GM12878 (cell line): ENCODE measurements around the gene EBF3.

Source experiments
- BHLHE40 ChIP-seq, 2 experiments: fragments of 450-650 bp in 1 of 2; IDR thresholded peaks; 2 replicates each; pipeline ENCODE4 v1.6.1; 2011 to 2017; ENCODE audit warnings: low read depth in 2 of 2, borderline replicate concordance in 1 of 2, improper control_type of control experiment in 1 of 2, low read length in 1 of 2, mild to moderate bottlenecking in 1 of 2
- BRCA1 ChIP-seq: IDR thresholded peaks from 2 replicates; pipeline ENCODE4 v1.6.1; 2011; ENCODE audit warnings: low read depth, low read length, improper control_type of control experiment
- CBX3 ChIP-seq: fragments of 200-600 bp; sonication (generic); IDR thresholded peaks from 2 replicates; pipeline ENCODE4 v1.6.1; 2016; ENCODE audit warnings: low read depth, borderline replicate concordance
- ESRRA ChIP-seq: IDR thresholded peaks from 2 replicates; pipeline ENCODE4 v1.6.1; 2012; ENCODE audit warnings: mild to moderate bottlenecking, low read length, improper control_type of control experiment
- NRF1 ChIP-seq: conservative IDR thresholded peaks from 2 replicates; pipeline ENCODE4 v1.6.1; 2011; ENCODE audit warnings: mild to moderate bottlenecking, low read depth, low read length, improper control_type of control experiment
- POLR2A ChIP-seq: IDR thresholded peaks from 2 replicates; pipeline ENCODE4 v1.6.1; 2011; ENCODE audit warnings: low read depth, mild to moderate bottlenecking, low read length
- TAF1 ChIP-seq: IDR thresholded peaks from 2 replicates; pipeline ENCODE4 v1.6.1; 2011; ENCODE audit warnings: mild to moderate bottlenecking, low read depth, low read length, borderline replicate concordance
- ZNF24 ChIP-seq: fragments of 450-650 bp; IDR thresholded peaks from 2 replicates; pipeline ENCODE4 v1.6.1; 2017; ENCODE audit warnings: antibody characterized with exemption, mild to moderate bottlenecking
- ZNF384 ChIP-seq: IDR thresholded peaks from 2 replicates; pipeline ENCODE4 v1.6.1; 2012; ENCODE audit warnings: low read depth, mild to moderate bottlenecking, low read length, improper control_type of control experiment, borderline replicate concordance
- TF ChIP-seq, protein P1 (sequence below), 3 experiments: IDR thresholded peaks in 2 of 3; conservative IDR thresholded peaks in 1 of 3; 2 replicates each; pipeline ENCODE4 v1.5.1; 2011; ENCODE audit warnings: low read depth in 3 of 3, low read length in 3 of 3, mild to moderate bottlenecking in 3 of 3, control low read depth in 2 of 3, moderate library complexity in 2 of 3, inconsistent platforms in 1 of 3, mixed read lengths in 1 of 3; ENCODE audit not compliant: control insufficient read depth in 2 of 3, insufficient read depth in 1 of 3; ENCODE audit errors: extremely low read depth in 1 of 3
- TF ChIP-seq, protein P2 (sequence below): IDR thresholded peaks from 2 replicates; pipeline ENCODE4 v1.6.1; 2011; ENCODE audit warnings: low read depth, mild to moderate bottlenecking, low read length, moderate library complexity, borderline replicate concordance; ENCODE audit errors: extremely low read depth
- TF ChIP-seq, protein P3 (sequence below): fragments of 450-650 bp; IDR thresholded peaks from 2 replicates; pipeline ENCODE4 v1.6.1; 2017; ENCODE audit warnings: mild to moderate bottlenecking

DNA sequence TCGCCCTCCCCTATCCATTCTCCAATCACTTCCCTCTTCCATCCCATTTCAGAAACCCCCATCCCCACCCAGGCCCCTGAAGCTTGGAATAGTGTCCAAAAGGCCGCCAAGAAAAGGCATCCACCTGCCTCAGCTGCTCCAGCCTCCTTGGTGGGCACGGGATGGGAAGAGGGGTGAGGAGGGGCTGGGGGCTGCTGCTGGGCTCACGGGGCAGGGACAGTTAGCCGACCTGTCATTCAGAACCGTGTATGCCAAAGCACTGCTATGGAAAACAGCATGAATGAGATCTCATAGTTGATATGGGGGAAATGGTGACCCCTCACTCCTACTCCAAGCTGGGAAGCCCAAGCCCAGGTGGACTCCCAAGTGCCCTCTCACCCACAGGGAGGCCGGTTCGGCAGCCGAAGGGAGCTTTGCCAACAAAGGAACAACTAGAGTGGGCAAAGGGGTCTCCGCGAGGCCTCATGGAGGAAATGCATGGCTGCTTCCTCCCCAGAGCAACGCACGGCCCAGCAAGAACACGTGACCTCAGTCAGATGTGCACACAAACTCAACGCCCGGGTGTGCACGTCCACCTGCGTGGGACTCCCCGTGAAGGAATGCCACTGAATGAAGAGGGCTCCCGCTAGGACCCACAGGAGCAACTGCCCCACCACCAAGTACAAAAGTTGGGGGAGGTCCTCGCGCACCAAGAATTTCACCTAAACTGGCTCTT lies 52.5 kb downstream of the EBF3 start:
- TF ChIP-seq, protein P1, sequence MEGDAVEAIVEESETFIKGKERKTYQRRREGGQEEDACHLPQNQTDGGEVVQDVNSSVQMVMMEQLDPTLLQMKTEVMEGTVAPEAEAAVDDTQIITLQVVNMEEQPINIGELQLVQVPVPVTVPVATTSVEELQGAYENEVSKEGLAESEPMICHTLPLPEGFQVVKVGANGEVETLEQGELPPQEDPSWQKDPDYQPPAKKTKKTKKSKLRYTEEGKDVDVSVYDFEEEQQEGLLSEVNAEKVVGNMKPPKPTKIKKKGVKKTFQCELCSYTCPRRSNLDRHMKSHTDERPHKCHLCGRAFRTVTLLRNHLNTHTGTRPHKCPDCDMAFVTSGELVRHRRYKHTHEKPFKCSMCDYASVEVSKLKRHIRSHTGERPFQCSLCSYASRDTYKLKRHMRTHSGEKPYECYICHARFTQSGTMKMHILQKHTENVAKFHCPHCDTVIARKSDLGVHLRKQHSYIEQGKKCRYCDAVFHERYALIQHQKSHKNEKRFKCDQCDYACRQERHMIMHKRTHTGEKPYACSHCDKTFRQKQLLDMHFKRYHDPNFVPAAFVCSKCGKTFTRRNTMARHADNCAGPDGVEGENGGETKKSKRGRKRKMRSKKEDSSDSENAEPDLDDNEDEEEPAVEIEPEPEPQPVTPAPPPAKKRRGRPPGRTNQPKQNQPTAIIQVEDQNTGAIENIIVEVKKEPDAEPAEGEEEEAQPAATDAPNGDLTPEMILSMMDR (IDR thresholded peaks at IDR 0.05 in 2 of 3, conservative IDR thresholded peaks at IDR 0.05 in 1 of 3; ENCODE audit: control insufficient read depth in 2 of 3, extremely low read depth in 1 of 3, insufficient read depth in 1 of 3, low read depth in 3 of 3, low read length in 3 of 3) = no peak
- TF ChIP-seq, protein P2, sequence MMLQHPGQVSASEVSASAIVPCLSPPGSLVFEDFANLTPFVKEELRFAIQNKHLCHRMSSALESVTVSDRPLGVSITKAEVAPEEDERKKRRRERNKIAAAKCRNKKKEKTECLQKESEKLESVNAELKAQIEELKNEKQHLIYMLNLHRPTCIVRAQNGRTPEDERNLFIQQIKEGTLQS = no peak
- TF ChIP-seq NRF1 (no peak), ZNF384 (no peak), CBX3 (no peak), BRCA1 (no peak), ESRRA (no peak), POLR2A (no peak), TAF1 (no peak), BHLHE40 (IDR thresholded peaks at IDR 0.05; ENCODE audit: borderline replicate concordance in 1 of 2, low read depth in 2 of 2, low read length in 1 of 2) (no peak), ZNF24 (no peak)
- TF ChIP-seq, protein P3, sequence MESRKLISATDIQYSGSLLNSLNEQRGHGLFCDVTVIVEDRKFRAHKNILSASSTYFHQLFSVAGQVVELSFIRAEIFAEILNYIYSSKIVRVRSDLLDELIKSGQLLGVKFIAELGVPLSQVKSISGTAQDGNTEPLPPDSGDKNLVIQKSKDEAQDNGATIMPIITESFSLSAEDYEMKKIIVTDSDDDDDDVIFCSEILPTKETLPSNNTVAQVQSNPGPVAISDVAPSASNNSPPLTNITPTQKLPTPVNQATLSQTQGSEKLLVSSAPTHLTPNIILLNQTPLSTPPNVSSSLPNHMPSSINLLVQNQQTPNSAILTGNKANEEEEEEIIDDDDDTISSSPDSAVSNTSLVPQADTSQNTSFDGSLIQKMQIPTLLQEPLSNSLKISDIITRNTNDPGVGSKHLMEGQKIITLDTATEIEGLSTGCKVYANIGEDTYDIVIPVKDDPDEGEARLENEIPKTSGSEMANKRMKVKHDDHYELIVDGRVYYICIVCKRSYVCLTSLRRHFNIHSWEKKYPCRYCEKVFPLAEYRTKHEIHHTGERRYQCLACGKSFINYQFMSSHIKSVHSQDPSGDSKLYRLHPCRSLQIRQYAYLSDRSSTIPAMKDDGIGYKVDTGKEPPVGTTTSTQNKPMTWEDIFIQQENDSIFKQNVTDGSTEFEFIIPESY = no peak
